Effector CD4-positive, alpha-beta T cell (primary cell): ENCODE results near the gene SLC12A3.
"Not testable (repeated sequence)": the region's sequence is repeated elsewhere in the genome, so short reads cannot be mapped to it uniquely, and the experiment has no call there.

ENCODE experiments used
- DNase-seq: peaks from one replicate; pipeline ENCODE4 v3.0.0-alpha.2; 2020

SLC12A3 gene

GRCh38 chr16:56848955-56849689, 15.9 kb upstream of the SLC12A3 start:
- DNase-seq: no peak

DNA sequence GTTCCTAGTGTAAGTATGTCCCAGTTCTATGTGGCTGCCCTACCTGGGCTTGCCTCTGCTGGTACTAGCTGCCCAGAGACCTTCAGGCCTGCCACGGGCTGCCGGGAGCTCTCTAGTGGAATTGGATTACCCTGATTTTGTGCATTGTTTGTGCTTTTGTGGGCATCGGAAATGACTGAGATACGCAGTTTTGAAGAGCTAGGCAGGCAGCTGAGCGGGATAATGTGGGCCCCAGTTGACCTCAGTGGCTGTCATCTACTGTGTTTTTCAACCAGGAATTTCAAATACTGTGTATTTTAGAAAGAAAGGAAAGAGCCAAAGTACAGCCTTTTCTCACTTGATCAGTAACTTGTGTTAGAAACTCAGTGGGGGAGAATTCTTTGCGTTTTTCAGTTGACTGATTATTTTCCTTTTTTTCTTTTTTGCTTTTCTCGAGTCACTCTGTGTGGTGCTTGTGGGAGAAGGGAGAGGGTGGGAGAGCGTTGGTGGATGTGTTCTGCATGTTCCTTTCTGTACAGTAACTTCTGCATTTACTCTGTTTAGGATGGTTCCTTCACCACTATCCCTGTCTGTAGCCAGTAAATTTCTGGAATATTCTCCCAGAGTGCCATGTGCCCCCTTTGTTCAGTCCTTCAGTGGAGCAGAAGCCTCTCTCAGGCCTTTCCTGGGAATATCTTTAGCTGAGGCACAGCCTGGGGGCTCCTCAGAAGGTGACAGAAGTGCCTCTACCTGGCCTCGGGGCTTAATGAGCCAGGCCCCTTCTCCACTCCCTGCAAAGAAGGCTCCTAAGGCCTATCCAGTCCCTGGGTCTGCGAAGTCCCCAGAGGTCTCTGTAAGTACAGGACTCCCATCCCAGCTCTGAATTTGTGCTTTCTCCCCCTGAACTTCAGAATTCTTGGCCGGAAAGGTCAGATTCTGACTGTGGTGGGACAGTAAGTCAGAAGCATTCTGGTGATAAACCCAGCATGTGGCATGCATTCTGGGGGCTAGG, 15.0 kb upstream of the SLC12A3 start:
- no peak for DNase-seq

DNA sequence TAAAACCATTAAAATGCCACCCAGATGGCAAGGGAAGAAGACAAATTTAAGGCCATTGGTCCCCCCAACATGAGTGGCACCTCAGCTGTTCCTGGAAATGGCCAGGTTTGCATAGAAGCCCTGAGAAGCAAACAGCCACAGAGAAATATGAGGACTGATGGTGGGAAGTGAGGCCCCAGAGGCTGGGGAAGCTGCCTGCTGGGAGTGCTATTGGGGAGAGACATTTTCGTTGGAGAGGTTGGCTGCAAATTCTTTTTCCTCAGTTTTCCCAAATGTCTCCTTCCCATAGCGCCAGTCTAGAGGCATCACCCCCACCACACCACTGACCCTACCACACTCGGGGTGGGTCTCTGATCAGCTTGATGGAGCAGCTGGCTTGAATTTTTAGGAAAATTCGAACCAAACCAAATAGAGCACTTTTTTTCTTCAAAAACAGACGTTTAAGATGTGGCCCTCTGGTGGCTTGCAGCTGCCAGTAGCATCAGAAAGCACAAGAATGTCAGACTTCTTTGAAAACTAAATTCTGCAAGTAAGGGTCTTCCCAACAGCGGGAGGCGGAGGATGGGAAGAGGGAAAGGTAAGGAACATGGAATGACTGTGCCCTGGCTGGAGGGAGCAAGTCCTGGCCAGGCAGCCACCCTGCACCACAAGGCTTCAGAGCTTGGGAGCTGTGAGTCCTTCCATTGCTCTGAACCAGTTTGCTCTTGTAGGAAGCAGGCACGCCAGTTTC, 13.2 kb upstream of the SLC12A3 start:
- no peak for DNase-seq

DNA sequence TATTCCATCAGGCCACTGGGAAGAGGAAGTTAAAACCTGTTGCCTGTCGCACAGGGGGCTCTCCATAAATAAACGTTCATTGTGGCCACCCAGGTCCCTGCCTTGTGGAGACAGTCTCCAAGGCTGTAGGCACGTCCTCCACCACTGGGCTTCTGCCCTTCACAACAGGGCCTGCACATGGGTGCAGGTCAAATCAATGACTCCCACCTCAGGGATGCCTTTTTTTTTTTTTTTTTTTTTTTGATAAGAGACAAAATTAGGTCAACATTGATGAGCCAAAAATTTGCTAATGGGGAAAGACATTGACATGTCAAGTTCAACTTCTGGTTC, 12.6 kb upstream of the SLC12A3 start:
- no peak for DNase-seq

- DNase-seq: no peak
Measured at GRCh38 chr16:56852968-56853367, 12.0 kb upstream of the SLC12A3 start.

GRCh38 chr16:56855201-56855600, 9.8 kb upstream of the SLC12A3 start:
- no peak for DNase-seq

DNA sequence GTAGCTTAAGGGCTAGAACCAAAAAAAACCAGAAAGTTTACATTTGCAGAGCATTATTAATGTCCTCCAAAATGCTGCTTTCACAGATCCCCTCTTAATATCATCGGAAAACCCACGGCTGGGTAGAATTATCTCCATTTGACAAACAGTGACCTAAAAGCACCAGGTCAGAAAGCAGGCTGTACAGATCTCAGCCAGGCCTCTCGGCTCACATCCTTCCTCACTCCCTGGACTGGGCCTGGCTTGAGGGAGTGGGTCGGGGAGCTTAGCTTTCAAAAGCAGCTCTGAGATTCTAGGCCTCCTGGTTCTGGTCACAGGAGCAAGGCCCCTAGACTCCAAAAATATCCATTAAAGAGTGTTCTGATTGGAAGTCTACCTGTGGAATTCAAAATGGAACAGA, 9.1 kb upstream of the SLC12A3 start:
- no peak for DNase-seq

GRCh38 chr16:56856876-56857447, 8.0 kb upstream of the SLC12A3 start:
- DNase-seq: no peak

- DNase-seq: no peak
Measured at GRCh38 chr16:56858374-56858773, 6.6 kb upstream of the SLC12A3 start.

- DNase-seq: no peak
Measured at GRCh38 chr16:56859636-56860035, 5.4 kb upstream of the SLC12A3 start.

DNA sequence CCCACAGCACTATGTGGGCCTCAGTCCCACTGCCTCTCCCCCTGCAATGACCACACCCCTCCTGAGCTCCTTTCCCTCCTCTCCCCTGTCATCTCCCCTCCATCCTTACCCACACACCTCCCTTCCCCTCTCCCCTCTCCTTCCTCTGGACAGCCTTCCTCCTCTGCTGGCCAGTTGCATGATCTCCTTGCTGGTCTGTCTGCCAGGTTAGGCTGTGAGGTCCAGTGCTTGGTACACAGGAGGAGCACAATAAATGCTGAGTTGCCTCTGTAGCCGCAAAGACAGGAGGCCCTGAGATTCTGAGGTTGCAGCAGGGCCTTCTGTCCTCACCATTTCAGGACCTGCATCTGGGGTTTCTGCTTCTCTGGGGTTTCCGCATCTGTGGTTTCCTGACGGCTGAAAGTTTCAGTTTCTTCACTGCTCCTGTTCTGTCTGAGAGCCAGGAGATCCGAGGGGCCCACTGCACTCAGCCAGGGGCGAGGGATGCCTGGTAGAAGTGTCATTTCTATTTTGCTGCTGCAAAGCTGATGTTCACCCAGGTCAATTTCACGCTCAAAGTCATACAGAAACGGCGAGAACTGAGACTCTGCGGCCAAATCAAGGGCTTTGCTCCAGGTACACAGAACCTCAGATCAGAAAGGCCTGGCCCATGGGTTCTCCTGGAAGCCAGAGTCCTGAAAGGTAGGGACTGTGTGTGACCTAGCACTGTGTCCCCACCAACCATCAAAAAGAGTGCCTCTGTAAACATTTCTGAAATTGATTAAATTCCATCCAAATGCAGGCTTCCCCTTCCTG, 4.6 kb upstream of the SLC12A3 start:
- DNase-seq: no peak

DNA sequence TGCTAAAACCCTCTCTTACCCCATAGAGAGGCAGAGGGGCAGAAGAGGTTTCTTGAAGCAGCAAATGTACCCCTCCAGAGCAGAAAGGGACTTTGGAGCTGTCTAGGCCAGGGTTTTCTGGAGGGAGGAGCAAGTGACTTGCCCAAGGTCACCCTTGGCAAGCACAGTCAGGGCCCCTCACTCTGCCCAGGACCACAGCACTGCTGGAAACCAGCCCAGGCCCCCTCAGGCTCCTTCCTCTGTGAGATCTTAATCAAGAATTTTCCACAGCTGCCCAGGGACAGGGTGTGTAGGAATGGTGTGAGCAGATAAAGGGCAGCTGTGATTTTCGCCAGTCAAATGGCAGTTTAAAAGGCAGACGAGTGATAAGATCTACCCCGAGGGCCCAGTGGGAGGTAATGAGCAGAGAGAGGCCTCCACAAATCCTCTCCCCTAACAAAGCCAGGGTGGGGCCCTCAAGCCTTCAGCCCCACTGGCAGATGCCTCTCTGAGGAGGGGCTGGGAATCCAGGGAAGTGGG, 3.9 kb upstream of the SLC12A3 start:
- no peak for DNase-seq

DNA sequence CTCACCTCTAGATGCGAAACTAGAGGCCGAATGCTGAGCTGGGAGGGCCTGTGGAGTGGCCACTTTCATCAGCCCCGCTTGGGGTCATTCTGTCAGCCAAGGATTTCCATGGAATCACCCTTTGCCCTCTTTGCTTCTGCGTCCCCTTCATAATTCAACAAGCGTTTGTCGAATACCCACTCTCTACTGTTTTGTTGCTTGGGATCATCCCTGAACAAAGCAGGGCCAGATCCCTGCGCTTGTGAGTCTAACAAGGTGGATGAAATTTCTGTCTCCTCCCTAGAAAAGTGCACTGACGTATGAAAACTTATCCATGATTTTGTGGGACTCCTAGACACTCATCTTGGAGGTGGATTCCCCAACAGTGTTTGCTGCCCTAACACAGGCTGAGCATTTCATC, 3.3 kb upstream of the SLC12A3 start:
- DNase-seq: no peak

- no peak for DNase-seq
Measured at GRCh38 chr16:56862776-56863175, 2.2 kb upstream of the SLC12A3 start.

GRCh38 chr16:56865394-56866062, 521 bp downstream of the SLC12A3 start:
- no peak for DNase-seq

DNA sequence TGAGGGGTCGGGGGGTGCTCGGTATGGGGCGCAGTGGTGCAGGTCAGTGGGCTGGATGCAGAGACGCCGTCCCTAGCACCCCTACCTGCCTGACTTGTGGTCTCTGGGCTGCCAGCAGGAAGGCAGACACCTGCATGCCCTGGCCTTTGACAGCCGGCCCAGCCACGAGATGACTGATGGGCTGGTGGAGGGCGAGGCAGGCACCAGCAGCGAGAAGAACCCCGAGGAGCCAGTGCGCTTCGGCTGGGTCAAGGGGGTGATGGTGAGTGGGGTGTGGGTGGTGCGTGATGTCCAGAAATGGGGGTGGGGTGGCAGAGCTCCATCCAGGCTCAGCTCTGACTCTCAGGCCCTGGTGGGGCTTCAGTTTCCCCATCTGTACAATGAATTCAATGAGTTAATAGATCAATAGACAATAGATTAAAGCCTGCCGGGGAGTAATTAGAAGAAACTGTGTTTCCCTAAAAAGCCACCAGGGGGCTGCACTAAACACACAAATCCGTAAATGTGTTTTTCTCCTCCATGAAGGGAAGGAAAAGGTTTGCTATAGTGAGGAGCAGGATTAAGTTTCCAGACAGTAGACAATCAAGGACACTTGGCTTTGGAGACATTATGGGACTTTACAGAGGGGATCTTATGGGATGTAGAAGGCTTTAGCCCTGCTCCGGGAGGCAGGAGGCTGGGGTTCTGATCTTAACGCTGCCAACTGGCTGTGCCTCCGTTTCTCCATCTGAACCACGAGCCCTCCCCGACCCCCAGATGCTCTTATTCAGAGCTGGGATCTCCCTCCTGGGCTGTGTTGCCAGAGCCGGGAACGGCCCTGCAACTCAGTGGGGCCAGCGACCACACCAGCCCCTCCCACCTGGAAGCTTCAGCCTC, 2.2 kb downstream of the SLC12A3 start:
- DNase-seq: peak; percentile 19

DNA sequence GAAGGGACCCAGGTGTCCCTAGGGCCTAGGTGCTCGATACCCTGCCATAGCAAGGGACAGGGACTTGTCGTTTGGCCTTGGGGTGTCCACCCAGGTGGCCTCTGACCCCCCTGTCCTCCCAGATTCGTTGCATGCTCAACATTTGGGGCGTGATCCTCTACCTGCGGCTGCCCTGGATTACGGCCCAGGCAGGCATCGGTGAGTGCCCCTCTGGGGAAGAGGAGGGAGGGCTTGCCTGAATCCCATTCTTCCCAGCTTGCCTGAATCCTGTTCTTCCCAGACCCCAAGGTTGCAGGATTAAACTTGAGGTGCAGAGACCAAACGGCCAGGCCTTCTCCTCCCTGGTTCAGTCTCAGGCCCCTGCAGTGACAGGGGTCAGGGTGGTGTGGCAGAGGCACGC, 3.2 kb downstream of the SLC12A3 start:
- no peak for DNase-seq

DNA sequence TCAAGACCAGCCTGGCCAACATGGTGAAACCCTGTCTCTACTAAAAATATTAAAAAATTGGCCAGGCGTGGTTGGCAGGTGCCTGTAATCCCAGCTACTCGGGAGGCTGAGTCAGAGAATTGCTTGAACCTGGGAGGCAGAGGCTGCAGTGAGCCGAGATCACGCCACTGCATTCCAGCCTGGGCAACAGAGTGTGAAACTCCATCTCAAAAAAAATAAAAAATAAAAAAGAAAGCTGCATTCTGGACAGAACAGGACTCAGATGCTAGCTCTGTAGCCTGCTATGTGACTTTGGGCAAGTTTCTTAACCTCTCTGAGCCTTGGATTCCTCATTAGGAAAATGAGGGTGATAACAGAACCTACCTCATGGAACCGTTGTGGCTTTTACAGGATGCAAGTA, 3.8 kb downstream of the SLC12A3 start:
- not testable (repeated sequence) for DNase-seq

DNA sequence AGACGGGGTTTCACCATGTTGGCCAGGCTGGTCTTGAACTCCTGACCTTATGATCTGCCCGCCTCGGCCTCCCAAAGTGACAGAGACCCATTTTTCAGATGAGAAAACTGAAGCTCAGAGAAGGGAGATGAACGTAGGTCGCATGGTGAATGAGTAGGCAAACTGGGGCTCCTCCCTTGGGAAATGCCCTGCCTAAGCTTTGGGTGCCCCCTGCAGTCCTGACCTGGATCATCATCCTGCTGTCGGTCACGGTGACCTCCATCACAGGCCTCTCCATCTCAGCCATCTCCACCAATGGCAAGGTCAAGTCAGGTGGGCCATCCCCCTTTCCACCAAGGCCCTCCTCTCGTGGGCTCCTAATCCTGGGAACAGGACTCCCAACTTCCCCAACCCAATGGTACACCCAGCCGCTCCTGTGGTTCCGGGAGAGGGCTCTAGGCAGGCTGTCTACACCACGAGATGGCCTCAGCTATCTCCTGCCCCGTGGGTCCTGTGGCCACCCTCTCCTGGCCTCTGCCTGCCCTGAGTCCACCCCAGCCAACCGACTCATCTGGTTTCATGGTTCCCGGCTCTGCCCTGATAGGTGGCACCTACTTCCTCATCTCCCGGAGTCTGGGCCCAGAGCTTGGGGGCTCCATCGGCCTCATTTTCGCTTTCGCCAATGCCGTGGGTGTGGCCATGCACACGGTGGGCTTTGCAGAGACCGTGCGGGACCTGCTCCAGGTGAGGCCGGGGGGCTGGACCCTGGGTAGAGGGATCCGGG, 4.7 kb downstream of the SLC12A3 start:
- no peak for DNase-seq
